CD4-positive, CD25-positive, alpha-beta regulatory T cell (primary cell): Measurements from ENCODE around the gene ALDH3A2. TPM values are rescaled to one million over a fixed set of nuclear protein-coding genes. Genes with fewer than 3 reads are reported as not detected.

ENCODE experiments used
- ATAC-seq, 2 donors: fragments of 150-1000 bp; cut with Tn5 transposase; one replicate each; pipeline ENCODE4 v1.10.0; 2021; ENCODE audit warnings: low read depth in 2 of 2, moderate number of reproducible peaks in 2 of 2, moderate library complexity in 1 of 2
- DNase-seq, 3 donors: peaks; one replicate each; pipeline versions ENCODE4 v3.0.0 to v3.0.0-alpha.2; 2012 to 2022; ENCODE audit warnings: mixed read lengths in 1 of 3
- H3K27ac ChIP-seq: one replicate; pipeline ENCODE4 v1.7.0; 2013; ENCODE audit warnings: mild to moderate bottlenecking, low read length; ENCODE audit not compliant: insufficient read depth, poor library complexity, severe bottlenecking
- H3K27me3 ChIP-seq: one replicate; pipeline ENCODE4 v1.7.0; 2013; ENCODE audit warnings: low read length; ENCODE audit not compliant: control insufficient read depth, insufficient read depth
- H3K36me3 ChIP-seq: one replicate; pipeline ENCODE4 v1.7.0; 2013; ENCODE audit warnings: mild to moderate bottlenecking, low read length, moderate library complexity; ENCODE audit not compliant: control insufficient read depth, insufficient read depth
- H3K4me1 ChIP-seq: 2 replicates; pipeline ENCODE4 v1.7.0; 2013; ENCODE audit warnings: mild to moderate bottlenecking, low read length; ENCODE audit not compliant: insufficient read depth, control insufficient read depth, poor library complexity, severe bottlenecking
- H3K4me3 ChIP-seq: one replicate; pipeline ENCODE4 v1.7.0; 2013; ENCODE audit warnings: low read depth, mild to moderate bottlenecking, low read length, moderate library complexity
- H3K9me3 ChIP-seq, 2 experiments: 1 replicate in 1 of 2; 2 replicates in 1 of 2; pipeline ENCODE4 v1.7.0; 2013; ENCODE audit warnings: low read length in 2 of 2, mild to moderate bottlenecking in 1 of 2, moderate library complexity in 1 of 2; ENCODE audit not compliant: control insufficient read depth in 2 of 2
- H3K27ac Mint-ChIP-seq, 3 donors: one replicate each; pipeline ENCODE4 v1.8.0; 2020 to 2022; ENCODE audit warnings: mild to moderate bottlenecking in 3 of 3, mixed read lengths in 3 of 3, moderate library complexity in 2 of 3
- H3K27me3 Mint-ChIP-seq: one replicate; pipeline ENCODE4 v1.8.0; 2022; ENCODE audit warnings: mild to moderate bottlenecking, mixed read lengths
- H3K36me3 Mint-ChIP-seq: one replicate; pipeline ENCODE4 v1.8.0; 2020; ENCODE audit warnings: mixed read lengths
- H3K4me1 Mint-ChIP-seq, 4 donors: one replicate each; pipeline ENCODE4 v1.8.0; 2020 to 2022; ENCODE audit warnings: mixed read lengths in 4 of 4, mild to moderate bottlenecking in 1 of 4
- H3K4me3 Mint-ChIP-seq, 4 donors: one replicate each; pipeline ENCODE4 v1.8.0; 2020 to 2022; ENCODE audit warnings: mild to moderate bottlenecking in 4 of 4, mixed read lengths in 4 of 4, moderate library complexity in 3 of 4
- H3K9me3 Mint-ChIP-seq, 7 donors: one replicate each; pipeline ENCODE4 v1.8.0; 2020 to 2022; ENCODE audit warnings: mixed read lengths in 7 of 7, mild to moderate bottlenecking in 3 of 7, moderate library complexity in 2 of 7
- polyA plus RNA-seq, 4 donors: library from polyadenylated mRNA; unstranded; fragments of 300-500 nt; fragmentation: Illumina TruSeq; gene quantifications; one replicate each; pipeline ENCODE4 v1.2.3, GENCODE V29; 2021
- total RNA-seq: library from RNA; stranded (reverse); gene quantifications from one replicate; pipeline ENCODE4 v1.2.3, GENCODE V29; 2022

Gene ALDH3A2
- total and polyA plus RNA-seq, 5 donors from 2014 or later = 31.7 to 45.9 (median 38.8) TPM

DNA sequence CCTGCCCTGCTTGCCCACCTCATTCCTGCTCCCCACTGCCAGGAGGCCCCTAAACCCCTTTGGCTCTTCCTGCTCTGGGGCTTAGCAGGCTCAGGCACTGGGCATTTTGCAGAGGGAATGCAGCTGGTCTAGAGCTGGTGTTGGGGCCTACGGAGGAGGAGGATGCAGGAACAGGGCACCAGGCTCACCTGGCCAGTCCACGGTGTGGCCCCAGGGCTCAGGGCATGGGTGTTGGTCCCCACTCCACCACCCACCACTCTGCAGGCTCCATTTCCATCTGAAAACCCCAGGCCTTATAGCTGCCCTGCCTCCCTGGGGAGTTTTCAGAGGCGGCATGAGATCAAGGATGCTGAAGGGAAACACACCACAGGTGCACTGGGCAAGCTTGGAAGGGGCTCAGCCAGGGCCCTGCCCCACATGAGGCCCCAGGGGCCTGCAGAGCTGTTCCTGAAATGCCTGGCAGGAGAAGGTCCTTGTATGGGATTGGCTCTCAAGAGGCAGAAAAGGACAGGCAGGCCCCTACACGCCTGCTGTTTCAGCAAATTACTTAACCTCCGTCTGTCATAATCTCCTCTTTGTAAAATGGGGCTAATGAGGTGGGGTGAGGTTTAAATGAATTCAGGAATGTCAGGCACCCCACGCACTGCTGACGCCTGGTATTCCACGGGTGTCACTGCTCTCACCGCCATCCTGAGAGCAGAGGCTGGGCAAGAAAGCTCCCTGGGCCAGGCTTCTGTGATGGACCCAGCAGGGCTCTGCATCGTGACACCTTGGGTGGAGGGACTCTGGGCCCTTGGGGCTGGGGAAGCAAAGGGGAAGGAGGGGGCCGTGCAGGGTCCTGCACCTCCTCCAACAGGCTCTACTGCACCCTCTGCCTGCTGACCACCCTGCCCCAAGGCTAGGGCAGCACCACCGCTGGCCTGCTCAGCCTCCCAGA lies 58.5 kb downstream of the ALDH3A2 start:
- Mint-ChIP-seq H3K27ac (no peak overlapping the region), H3K4me3 (no peak overlapping the region), H3K36me3 (no peaks in the 10 kb centered on the region), H3K9me3 (no peaks in the 10 kb centered on the region), H3K4me1 (peaks cover 0 to 3% (median 0%) of the 10 kb centered on the region in 4 donors), H3K27me3 (no peaks in the 10 kb centered on the region)
- DNase-seq (no peak), ATAC-seq (no peak)
- no peak overlapping the region for H3K27ac ChIP-seq
- H3K9me3 ChIP-seq = no peaks in the 10 kb centered on the region
- no peaks in the 10 kb centered on the region for H3K27me3 ChIP-seq
- H3K36me3 ChIP-seq = no peaks in the 10 kb centered on the region
- no peak overlapping the region for H3K4me3 ChIP-seq
- no peaks in the 10 kb centered on the region for H3K4me1 ChIP-seq

DNA sequence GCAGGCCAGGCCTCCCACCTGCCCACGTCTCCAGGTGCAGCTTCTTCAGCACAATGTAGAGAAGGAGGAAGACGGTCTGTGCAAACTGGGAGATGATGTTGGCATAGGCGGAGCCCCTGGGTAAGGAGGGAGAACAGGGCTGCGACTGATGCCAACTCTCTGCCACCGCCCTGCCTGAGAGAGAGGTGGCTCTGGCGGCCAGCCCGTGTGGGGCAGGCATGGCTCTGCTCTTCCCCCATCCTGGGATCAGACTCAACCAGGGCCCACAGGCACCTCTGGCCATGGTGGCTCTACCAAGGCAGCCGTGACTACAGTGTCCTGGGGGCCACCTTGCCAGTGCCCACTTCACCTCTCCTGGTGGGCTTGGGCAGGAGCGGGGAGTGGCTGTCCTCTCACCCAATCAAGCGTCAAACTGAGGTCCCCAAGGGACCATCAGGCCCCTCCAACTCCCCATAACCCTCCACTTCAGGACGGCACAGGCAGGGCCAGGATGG lies 59.2 kb downstream of the ALDH3A2 start:
- Mint-ChIP-seq H3K9me3 (no peaks in the 10 kb centered on the region), H3K4me1 (peaks cover 0 to 3% (median 0%) of the 10 kb centered on the region in 4 donors), H3K27ac (no peak overlapping the region), H3K36me3 (no peaks in the 10 kb centered on the region), H3K4me3 (no peak overlapping the region), H3K27me3 (no peaks in the 10 kb centered on the region)
- ATAC-seq = no peak
- Histone ChIP-seq H3K9me3 (no peaks in the 10 kb centered on the region), H3K4me3 (no peak overlapping the region), H3K27me3 (no peaks in the 10 kb centered on the region), H3K4me1 (no peaks in the 10 kb centered on the region), H3K36me3 (no peaks in the 10 kb centered on the region), H3K27ac (no peak overlapping the region)
- DNase-seq = no peak

- Mint-ChIP-seq H3K9me3 (no peaks in the 10 kb centered on the region), H3K27me3 (no peaks in the 10 kb centered on the region), H3K27ac (peak overlapping the region in 1 of 3 donors; percentile 20), H3K4me3 (no peak overlapping the region), H3K36me3 (no peaks in the 10 kb centered on the region), H3K4me1 (peaks cover 0 to 3% (median 0%) of the 10 kb centered on the region in 4 donors)
- Histone ChIP-seq H3K36me3 (no peaks in the 10 kb centered on the region), H3K9me3 (no peaks in the 10 kb centered on the region), H3K4me1 (no peaks in the 10 kb centered on the region), H3K27ac (no peak overlapping the region), H3K27me3 (no peaks in the 10 kb centered on the region), H3K4me3 (no peak overlapping the region)
- ATAC-seq (no peak), DNase-seq (no peak)
Measured at GRCh38 chr17:19708431-19709175, 60.1 kb downstream of the ALDH3A2 start.

DNA sequence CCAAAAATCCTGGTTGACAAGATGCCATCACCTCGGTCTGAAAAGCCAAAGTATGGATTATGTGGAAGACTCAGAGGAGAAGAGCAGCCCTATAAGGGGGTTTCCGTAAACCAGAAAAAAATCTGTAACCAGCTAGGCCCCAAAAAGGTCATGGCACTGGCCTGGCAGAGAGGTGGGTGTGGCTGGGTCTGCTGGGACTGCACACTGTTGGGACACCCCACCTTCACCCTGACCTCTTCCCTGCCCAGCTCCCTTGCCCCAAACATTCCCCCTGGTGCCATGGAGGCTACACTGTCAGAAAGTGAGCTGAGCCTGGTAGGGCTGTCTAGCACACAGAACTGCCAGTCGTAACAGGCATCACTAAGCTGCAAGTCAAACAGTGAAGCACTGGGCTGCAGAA lies 61.3 kb downstream of the ALDH3A2 start:
- H3K36me3 ChIP-seq = no peaks in the 10 kb centered on the region
- no peak overlapping the region for H3K4me3 ChIP-seq
- no peaks in the 10 kb centered on the region for H3K27me3 ChIP-seq
- no peaks in the 10 kb centered on the region for H3K36me3 Mint-ChIP-seq
- H3K9me3 ChIP-seq = no peaks in the 10 kb centered on the region
- DNase-seq (no peak), ATAC-seq (no peak)
- no peaks in the 10 kb centered on the region for H3K4me1 ChIP-seq
- H3K4me3 Mint-ChIP-seq = no peak overlapping the region
- no peaks in the 10 kb centered on the region for H3K4me1 Mint-ChIP-seq
- H3K27ac Mint-ChIP-seq = peak overlapping the region in 1 of 3 donors; percentile 52
- no peaks in the 10 kb centered on the region for H3K27me3 Mint-ChIP-seq
- H3K27ac ChIP-seq = no peak overlapping the region
- no peaks in the 10 kb centered on the region for H3K9me3 Mint-ChIP-seq

GRCh38 chr17:19712436-19713004 lies 64.0 kb downstream of the ALDH3A2 start:
- Mint-ChIP-seq H3K36me3 (no peaks in the 10 kb centered on the region), H3K4me1 (no peaks in the 10 kb centered on the region), H3K9me3 (no peaks in the 10 kb centered on the region), H3K27me3 (no peaks in the 10 kb centered on the region), H3K4me3 (no peak overlapping the region), H3K27ac (no peak overlapping the region)
- Histone ChIP-seq H3K27me3 (no peaks in the 10 kb centered on the region), H3K4me3 (no peak overlapping the region), H3K36me3 (no peaks in the 10 kb centered on the region), H3K27ac (no peak overlapping the region), H3K9me3 (no peaks in the 10 kb centered on the region), H3K4me1 (no peaks in the 10 kb centered on the region)
- ATAC-seq = no peak
- no peak for DNase-seq

GRCh38 chr17:19713462-19713861 lies 64.9 kb downstream of the ALDH3A2 start:
- H3K4me3 Mint-ChIP-seq = no peak overlapping the region
- H3K27me3 Mint-ChIP-seq = peaks cover 4% of the 10 kb centered on the region
- no peaks in the 10 kb centered on the region for H3K9me3 Mint-ChIP-seq

GRCh38 chr17:19713901-19714361 lies 65.4 kb downstream of the ALDH3A2 start:
- Histone ChIP-seq H3K27ac (no peak overlapping the region), H3K36me3 (no peaks in the 10 kb centered on the region), H3K27me3 (no peaks in the 10 kb centered on the region), H3K4me3 (no peak overlapping the region), H3K9me3 (no peaks in the 10 kb centered on the region), H3K4me1 (no peaks in the 10 kb centered on the region)
- Mint-ChIP-seq H3K4me3 (no peak overlapping the region), H3K27me3 (peaks cover 4% of the 10 kb centered on the region), H3K4me1 (peaks cover 0 to 6% (median 0%) of the 10 kb centered on the region in 4 donors), H3K9me3 (no peaks in the 10 kb centered on the region), H3K36me3 (no peaks in the 10 kb centered on the region), H3K27ac (no peak overlapping the region)
- ATAC-seq (no peak), DNase-seq (no peak)

More at GRCh38 chr17:19713462-19713861, 64.9 kb downstream of the ALDH3A2 start:
- ATAC-seq (no peak), DNase-seq (no peak)
- no peaks in the 10 kb centered on the region for H3K36me3 ChIP-seq
- H3K27ac ChIP-seq = no peak overlapping the region
- no peaks in the 10 kb centered on the region for H3K9me3 ChIP-seq
- H3K4me3 ChIP-seq = no peak overlapping the region
- no peaks in the 10 kb centered on the region for H3K36me3 Mint-ChIP-seq
- H3K4me1 ChIP-seq = no peaks in the 10 kb centered on the region
- H3K27ac Mint-ChIP-seq = no peak overlapping the region
- H3K27me3 ChIP-seq = no peaks in the 10 kb centered on the region
- peaks cover 0 to 6% (median 0%) of the 10 kb centered on the region in 4 donors for H3K4me1 Mint-ChIP-seq
